K562 (cell line): ENCODE measurements around the gene TRMT1. TPM values are rescaled to one million over a fixed set of nuclear protein-coding genes. Genes with fewer than 3 reads are reported as not detected.

Source experiments
- E2F1 ChIP-seq: sonication (generic); formaldehyde crosslinking; IDR thresholded peaks from 2 replicates; pipeline ENCODE4 v1.8.1; 2023; ENCODE audit warnings: mild to moderate bottlenecking, missing genetic modification reagents, moderate library complexity
- JUNB ChIP-seq: fragments of 450-650 bp; formaldehyde crosslinking; conservative IDR thresholded peaks from 2 replicates; pipeline ENCODE4 v1.4.0; 2020; ENCODE audit warnings: mild to moderate bottlenecking
- MCM2 ChIP-seq: fragments of 450-650 bp; IDR thresholded peaks from 2 replicates; pipeline ENCODE4 v1.6.1; 2017; ENCODE audit warnings: low read depth, mild to moderate bottlenecking
- MECOM ChIP-seq: fragments of 250-450 bp; sonication (Bioruptor Pico); IDR thresholded peaks from 2 replicates; pipeline ENCODE4 v1.8.0; 2022; ENCODE audit warnings: inconsistent platforms
- MYC ChIP-seq, 2 experiments: fragments of 250-450 bp in 1 of 2; sonication (Bioruptor Pico) in 1 of 2; IDR thresholded peaks; 2 replicates each; pipeline versions ENCODE4 v1.5.1 to v1.6.1; 2012 to 2021; ENCODE audit warnings: low read depth in 2 of 2, borderline replicate concordance in 1 of 2, improper control_type of control experiment in 1 of 2, low read length in 1 of 2, mild to moderate bottlenecking in 1 of 2, moderate library complexity in 1 of 2
- RREB1 ChIP-seq: fragments of 250-450 bp; sonication (Bioruptor Pico); IDR thresholded peaks from 2 replicates; pipeline ENCODE4 v1.4.0; 2020
- ZBTB11 ChIP-seq, 3 experiments: fragments of 200-800 bp in 1 of 3; fragments of 250-450 bp in 1 of 3; fragments of 450-650 bp in 1 of 3; sonication (Bioruptor Pico) in 1 of 3; sonication (Bioruptor generic) in 1 of 3; formaldehyde crosslinking in 1 of 3; IDR thresholded peaks; 2 replicates each; pipeline versions ENCODE4 v1.6.1 to v1.8.0; 2016 to 2022; ENCODE audit warnings: mild to moderate bottlenecking in 2 of 3, missing genetic modification characterization in 2 of 3, missing compliant biosample characterization in 1 of 3, moderate library complexity in 1 of 3
- ZNF239 ChIP-seq: fragments of 250-450 bp; sonication (Bioruptor Pico); IDR thresholded peaks from 2 replicates; pipeline ENCODE4 v1.4.0; 2020; ENCODE audit warnings: mild to moderate bottlenecking
- polyA plus RNA-seq, 8 experiments: library from polyadenylated mRNA; depleted of rRNA in 4 of 8; stranded (reverse) in 5 of 8; unstranded in 3 of 8; fragments of >200 nt; fragmentation: Nextera tagmentation in 2 of 8; fragmentation: Illumina TruSeq in 1 of 8; extraction: Ambion mirVana in 2 of 8; extraction: Trizol in 1 of 8; gene quantifications; 2 replicates each; pipeline versions ENCODE4 v1.2.1 to v1.2.3, GENCODE V29; 2011 to 2014; ENCODE audit warnings: inconsistent platforms in 1 of 8, missing spikeins in 1 of 8
- total RNA-seq, 7 experiments: library from RNA; depleted of rRNA in 6 of 7; stranded (reverse); fragments of >200 nt in 6 of 7; fragmentation: Illumina TruSeq in 2 of 7; extraction: Trizol in 2 of 7; gene quantifications; 2 replicates each; pipeline versions ENCODE4 v1.2.1 to v1.2.3, GENCODE V29; 2011 to 2021; ENCODE audit warnings: low replicate concordance in 1 of 7
- TF ChIP-seq, protein P1 (sequence below): fragments of 450-650 bp; IDR thresholded peaks from one replicate; pipeline ENCODE4 v1.6.1; 2018; ENCODE audit warnings: mild to moderate bottlenecking, moderate library complexity; ENCODE audit not compliant: partially characterized antibody
- TF ChIP-seq, protein P2 (sequence below): fragments of 250-450 bp; sonication (Bioruptor Pico); IDR thresholded peaks from 2 replicates; pipeline ENCODE4 v1.4.0; 2020; ENCODE audit warnings: mild to moderate bottlenecking, moderate library complexity

TRMT1 gene
- total and polyA plus RNA-seq, 9 of the 15 experiments (the other 6 are each of a cell fraction or from before 2014, with no cell fraction given) = 5.8 to 158 (median 54.3) TPM

GRCh38 chr19:13154241-13154778 is 37.8 kb upstream of the TRMT1 start (continued):
- TF ChIP-seq JUNB (CRISPR knock-in tag) (0 out of 2 replicates have a peak, but pooled peaks have one; percentile 6), MYC (IDR thresholded peaks at IDR 0.05; ENCODE audit: low read depth, low read length) (peak; percentile 65), MYC (CRISPR knock-in tag; IDR thresholded peaks at IDR 0.05; ENCODE audit: borderline replicate concordance, low read depth) (no peak; the same call in 1 of the 2 replicates), E2F1 (peak; percentile 1; the same call in 1 of the 2 replicates), ZBTB11 (CRISPR knock-in tag; IDR thresholded peaks at IDR 0.05) (no peak), MCM2 (no peak), MECOM (no peak), RREB1 (CRISPR knock-in tag) (no peak), ZNF239 (no peak)
- TF ChIP-seq, protein P1, sequence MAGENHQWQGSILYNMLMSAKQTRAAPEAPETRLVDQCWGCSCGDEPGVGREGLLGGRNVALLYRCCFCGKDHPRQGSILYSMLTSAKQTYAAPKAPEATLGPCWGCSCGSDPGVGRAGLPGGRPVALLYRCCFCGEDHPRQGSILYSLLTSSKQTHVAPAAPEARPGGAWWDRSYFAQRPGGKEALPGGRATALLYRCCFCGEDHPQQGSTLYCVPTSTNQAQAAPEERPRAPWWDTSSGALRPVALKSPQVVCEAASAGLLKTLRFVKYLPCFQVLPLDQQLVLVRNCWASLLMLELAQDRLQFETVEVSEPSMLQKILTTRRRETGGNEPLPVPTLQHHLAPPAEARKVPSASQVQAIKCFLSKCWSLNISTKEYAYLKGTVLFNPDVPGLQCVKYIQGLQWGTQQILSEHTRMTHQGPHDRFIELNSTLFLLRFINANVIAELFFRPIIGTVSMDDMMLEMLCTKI = no peak
- TF ChIP-seq, protein P2, sequence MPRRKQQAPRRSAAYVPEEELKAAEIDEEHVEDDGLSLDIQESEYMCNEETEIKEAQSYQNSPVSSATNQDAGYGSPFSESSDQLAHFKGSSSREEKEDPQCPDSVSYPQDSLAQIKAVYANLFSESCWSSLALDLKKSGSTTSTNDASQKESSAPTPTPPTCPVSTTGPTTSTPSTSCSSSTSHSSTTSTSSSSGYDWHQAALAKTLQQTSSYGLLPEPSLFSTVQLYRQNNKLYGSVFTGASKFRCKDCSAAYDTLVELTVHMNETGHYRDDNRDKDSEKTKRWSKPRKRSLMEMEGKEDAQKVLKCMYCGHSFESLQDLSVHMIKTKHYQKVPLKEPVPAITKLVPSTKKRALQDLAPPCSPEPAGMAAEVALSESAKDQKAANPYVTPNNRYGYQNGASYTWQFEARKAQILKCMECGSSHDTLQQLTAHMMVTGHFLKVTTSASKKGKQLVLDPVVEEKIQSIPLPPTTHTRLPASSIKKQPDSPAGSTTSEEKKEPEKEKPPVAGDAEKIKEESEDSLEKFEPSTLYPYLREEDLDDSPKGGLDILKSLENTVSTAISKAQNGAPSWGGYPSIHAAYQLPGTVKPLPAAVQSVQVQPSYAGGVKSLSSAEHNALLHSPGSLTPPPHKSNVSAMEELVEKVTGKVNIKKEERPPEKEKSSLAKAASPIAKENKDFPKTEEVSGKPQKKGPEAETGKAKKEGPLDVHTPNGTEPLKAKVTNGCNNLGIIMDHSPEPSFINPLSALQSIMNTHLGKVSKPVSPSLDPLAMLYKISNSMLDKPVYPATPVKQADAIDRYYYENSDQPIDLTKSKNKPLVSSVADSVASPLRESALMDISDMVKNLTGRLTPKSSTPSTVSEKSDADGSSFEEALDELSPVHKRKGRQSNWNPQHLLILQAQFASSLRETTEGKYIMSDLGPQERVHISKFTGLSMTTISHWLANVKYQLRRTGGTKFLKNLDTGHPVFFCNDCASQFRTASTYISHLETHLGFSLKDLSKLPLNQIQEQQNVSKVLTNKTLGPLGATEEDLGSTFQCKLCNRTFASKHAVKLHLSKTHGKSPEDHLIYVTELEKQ (CRISPR knock-in tag) = no peak
